Measurements from ENCODE around the gene SPDYE16.
"Not testable (repeated sequence)": the region's sequence is repeated elsewhere in the genome, so short reads cannot be mapped to it uniquely, and the experiment has no call there.

- not testable (repeated sequence) for TF ChIP-seq REST (IDR thresholded peaks at IDR 0.05; ENCODE audit: insufficient replicate concordance, low read depth); CTCF (IDR thresholded peaks at IDR 0.05; ENCODE audit: insufficient read depth, low read length); POLR2AphosphoS5 (IDR thresholded peaks at IDR 0.05; ENCODE audit: low read depth)
Measured at GRCh38 chr7:76485822-76486610, 57.1 kb downstream of the SPDYE16 start.
